ENCODE results near the gene PCDHB16.
"Not testable (repeated sequence)": the region's sequence is repeated elsewhere in the genome, so short reads cannot be mapped to it uniquely, and the experiment has no call there.

PCDHB16 gene

DNA sequence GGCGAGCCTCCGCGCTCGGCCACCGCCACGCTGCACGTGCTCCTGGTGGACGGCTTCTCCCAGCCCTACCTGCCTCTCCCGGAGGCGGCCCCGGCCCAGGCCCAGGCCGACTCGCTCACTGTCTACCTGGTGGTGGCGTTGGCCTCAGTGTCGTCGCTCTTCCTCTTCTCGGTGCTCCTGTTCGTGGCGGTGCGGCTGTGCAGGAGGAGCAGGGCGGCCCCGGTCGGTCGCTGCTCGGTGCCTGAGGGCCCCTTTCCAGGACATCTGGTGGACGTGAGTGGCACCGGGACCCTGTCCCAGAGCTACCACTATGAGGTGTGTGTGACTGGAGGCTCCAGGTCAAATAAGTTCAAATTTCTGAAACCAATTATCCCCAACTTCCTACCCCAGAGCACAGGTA, 28.7 kb downstream of the PCDHB16 start:
- not testable (repeated sequence) for H3K27ac ChIP-seq (replicated peaks; ENCODE audit: low read length); H3K36me3 ChIP-seq (replicated peaks in 1 of 2; ENCODE audit: control insufficient read depth in 2 of 2, insufficient read depth in 2 of 2, low read length in 2 of 2); H2BK12ac ChIP-seq (ENCODE audit: low read length); H4K8ac ChIP-seq (ENCODE audit: low read depth, low read length); H3K79me1 ChIP-seq (ENCODE audit: low read depth, low read length); H3K4me1 ChIP-seq (ENCODE audit: control insufficient read depth in 2 of 2, insufficient read depth in 1 of 2, low read depth in 1 of 2, low read length in 2 of 2); H2BK5ac ChIP-seq (ENCODE audit: low read length); H4K91ac ChIP-seq (ENCODE audit: low read depth, low read length, poor library complexity); H2BK15ac ChIP-seq (ENCODE audit: low read length); H3K4me3 ChIP-seq (ENCODE audit: low read length in 2 of 2); H3K4me2 ChIP-seq (ENCODE audit: insufficient read depth, low read length, poor library complexity, severe bottlenecking); H2AFZ ChIP-seq (ENCODE audit: low read length); H3K27me3 ChIP-seq (ENCODE audit: control insufficient read depth in 3 of 3, insufficient read depth in 3 of 3, low read depth in 1 of 3, low read length in 3 of 3); H3K18ac ChIP-seq (ENCODE audit: low read length); H3K4ac ChIP-seq (ENCODE audit: low read length); DNase-seq (ENCODE audit: low spot score); H2BK120ac ChIP-seq (ENCODE audit: low read depth, low read length); H3K23ac ChIP-seq (ENCODE audit: low read depth, low read length, poor library complexity); H2AK5ac ChIP-seq (ENCODE audit: low read depth, low read length); H3K9ac ChIP-seq (ENCODE audit: low read depth, low read length, poor library complexity)
- no CpG with 5 or more reads among the region's 27 CpGs for WGBS, 2 donors (ENCODE audit: extremely low coverage in 2 of 2, insufficient read length in 2 of 2, insufficient replicate concordance in 1 of 2)
- H3K14ac ChIP-seq (ENCODE audit: low read length): peak overlapping the region; percentile 8
- peaks cover 0 to 22% of the 10 kb centered on the region in 2 donors for H3K9me3 ChIP-seq (replicated peaks in 1 of 2; ENCODE audit: control insufficient read depth in 2 of 2, insufficient read depth in 1 of 2, low read depth in 1 of 2, low read length in 2 of 2)

DNA sequence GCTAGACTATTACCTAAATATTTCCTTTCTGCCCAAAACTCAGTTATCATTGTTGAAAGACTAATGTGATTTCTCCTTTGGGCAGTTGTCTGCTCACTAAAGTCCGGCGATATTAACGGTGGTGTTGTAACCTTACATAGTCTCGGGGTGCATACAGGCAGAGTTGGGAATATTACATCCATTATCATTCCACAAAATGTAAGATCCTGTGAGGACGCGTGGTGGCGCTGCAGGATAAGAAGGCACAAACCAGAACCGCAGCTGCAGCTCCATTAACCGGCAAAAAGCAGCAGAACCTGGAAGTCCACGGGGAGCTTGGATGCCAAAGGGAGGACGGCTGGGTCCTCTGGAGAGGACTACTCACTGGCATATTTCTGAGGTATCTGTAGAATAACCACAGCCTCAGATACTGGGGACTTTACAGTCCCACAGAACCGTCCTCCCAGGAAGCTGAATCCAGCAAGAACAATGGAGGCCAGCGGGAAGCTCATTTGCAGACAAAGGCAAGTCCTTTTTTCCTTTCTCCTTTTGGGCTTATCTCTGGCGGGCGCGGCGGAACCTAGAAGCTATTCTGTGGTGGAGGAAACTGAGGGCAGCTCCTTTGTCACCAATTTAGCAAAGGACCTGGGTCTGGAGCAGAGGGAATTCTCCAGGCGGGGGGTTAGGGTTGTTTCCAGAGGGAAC, 31.6 kb downstream of the PCDHB16 start, which contains the start of gene PCDHB13:
Gene PCDHB13 (plus strand): TSS at position 264 of the 684 bp plus-strand sequence. CDS start 205 bp downstream, at position 469.
- H2BK5ac ChIP-seq (ENCODE audit: low read length); H2BK15ac ChIP-seq (ENCODE audit: low read length); H2BK120ac ChIP-seq (ENCODE audit: low read depth, low read length); H2BK12ac ChIP-seq (ENCODE audit: low read length); H3K23ac ChIP-seq (ENCODE audit: low read depth, low read length, poor library complexity); H3K4me3 ChIP-seq (ENCODE audit: low read length in 2 of 2); H3K79me1 ChIP-seq (ENCODE audit: low read depth, low read length); H4K8ac ChIP-seq (ENCODE audit: low read depth, low read length); H3K36me3 ChIP-seq (replicated peaks in 1 of 2; ENCODE audit: control insufficient read depth in 2 of 2, insufficient read depth in 2 of 2, low read length in 2 of 2); H3K4ac ChIP-seq (ENCODE audit: low read length); H3K27me3 ChIP-seq (ENCODE audit: control insufficient read depth in 3 of 3, insufficient read depth in 3 of 3, low read depth in 1 of 3, low read length in 3 of 3); H3K4me1 ChIP-seq (ENCODE audit: control insufficient read depth in 2 of 2, insufficient read depth in 1 of 2, low read depth in 1 of 2, low read length in 2 of 2); H3K9ac ChIP-seq (ENCODE audit: low read depth, low read length, poor library complexity); H3K27ac ChIP-seq (replicated peaks; ENCODE audit: low read length); H3K14ac ChIP-seq (ENCODE audit: low read length); DNase-seq (ENCODE audit: low spot score); H2AK5ac ChIP-seq (ENCODE audit: low read depth, low read length); H3K4me2 ChIP-seq (ENCODE audit: insufficient read depth, low read length, poor library complexity, severe bottlenecking); H3K18ac ChIP-seq (ENCODE audit: low read length); H4K91ac ChIP-seq (ENCODE audit: low read depth, low read length, poor library complexity); H2AFZ ChIP-seq (ENCODE audit: low read length): not testable (repeated sequence)
- no CpG with 5 or more reads among the region's 18 CpGs for WGBS, 2 donors (ENCODE audit: extremely low coverage in 2 of 2, insufficient read length in 2 of 2, insufficient replicate concordance in 1 of 2)
- H3K9me3 ChIP-seq (replicated peaks in 1 of 2; ENCODE audit: control insufficient read depth in 2 of 2, insufficient read depth in 1 of 2, low read depth in 1 of 2, low read length in 2 of 2): peaks cover 2 to 15% of the 10 kb centered on the region in 2 donors

DNA sequence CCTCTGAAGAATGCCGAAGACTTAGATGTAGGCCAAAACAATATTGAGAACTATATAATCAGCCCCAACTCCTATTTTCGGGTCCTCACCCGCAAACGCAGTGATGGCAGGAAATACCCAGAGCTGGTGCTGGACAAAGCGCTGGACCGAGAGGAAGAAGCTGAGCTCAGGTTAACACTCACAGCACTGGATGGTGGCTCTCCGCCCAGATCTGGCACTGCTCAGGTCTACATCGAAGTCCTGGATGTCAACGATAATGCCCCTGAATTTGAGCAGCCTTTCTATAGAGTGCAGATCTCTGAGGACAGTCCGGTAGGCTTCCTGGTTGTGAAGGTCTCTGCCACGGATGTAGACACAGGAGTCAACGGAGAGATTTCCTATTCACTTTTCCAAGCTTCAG, 32.4 kb downstream of the PCDHB16 start:
- not testable (repeated sequence) for H3K4me3 ChIP-seq (ENCODE audit: low read length in 2 of 2); H2BK12ac ChIP-seq (ENCODE audit: low read length); H3K14ac ChIP-seq (ENCODE audit: low read length); H2BK120ac ChIP-seq (ENCODE audit: low read depth, low read length); H3K79me1 ChIP-seq (ENCODE audit: low read depth, low read length); H3K9ac ChIP-seq (ENCODE audit: low read depth, low read length, poor library complexity); H3K23ac ChIP-seq (ENCODE audit: low read depth, low read length, poor library complexity); H3K4me2 ChIP-seq (ENCODE audit: insufficient read depth, low read length, poor library complexity, severe bottlenecking); H2AFZ ChIP-seq (ENCODE audit: low read length); H3K36me3 ChIP-seq (replicated peaks in 1 of 2; ENCODE audit: control insufficient read depth in 2 of 2, insufficient read depth in 2 of 2, low read length in 2 of 2); H2BK5ac ChIP-seq (ENCODE audit: low read length); H3K4me1 ChIP-seq (ENCODE audit: control insufficient read depth in 2 of 2, insufficient read depth in 1 of 2, low read depth in 1 of 2, low read length in 2 of 2); H3K18ac ChIP-seq (ENCODE audit: low read length); H3K27me3 ChIP-seq (ENCODE audit: control insufficient read depth in 3 of 3, insufficient read depth in 3 of 3, low read depth in 1 of 3, low read length in 3 of 3); H3K4ac ChIP-seq (ENCODE audit: low read length); H4K91ac ChIP-seq (ENCODE audit: low read depth, low read length, poor library complexity); DNase-seq (ENCODE audit: low spot score); H4K8ac ChIP-seq (ENCODE audit: low read depth, low read length); H2BK15ac ChIP-seq (ENCODE audit: low read length); H2AK5ac ChIP-seq (ENCODE audit: low read depth, low read length); H3K27ac ChIP-seq (replicated peaks; ENCODE audit: low read length)
- H3K9me3 ChIP-seq (replicated peaks in 1 of 2; ENCODE audit: control insufficient read depth in 2 of 2, insufficient read depth in 1 of 2, low read depth in 1 of 2, low read length in 2 of 2): peaks cover 2 to 20% of the 10 kb centered on the region in 2 donors
- WGBS, 2 donors (ENCODE audit: extremely low coverage in 2 of 2, insufficient read length in 2 of 2, insufficient replicate concordance in 1 of 2): no CpG with 5 or more reads among the region's 12 CpGs

- not testable (repeated sequence) for H3K14ac ChIP-seq (ENCODE audit: low read length); H3K36me3 ChIP-seq (replicated peaks in 1 of 2; ENCODE audit: control insufficient read depth in 2 of 2, insufficient read depth in 2 of 2, low read length in 2 of 2)
- no CpG with 5 or more reads among the region's 40 CpGs for WGBS, 2 donors (ENCODE audit: extremely low coverage in 2 of 2, insufficient read length in 2 of 2, insufficient replicate concordance in 1 of 2)
Observed at GRCh38 chr5:141215504-141215903, 33.3 kb downstream of the PCDHB16 start.

More at GRCh38 chr5:141215504-141215903, 33.3 kb downstream of the PCDHB16 start:
- H3K4me3 ChIP-seq (ENCODE audit: low read length in 2 of 2); DNase-seq (ENCODE audit: low spot score); H2BK120ac ChIP-seq (ENCODE audit: low read depth, low read length); H3K18ac ChIP-seq (ENCODE audit: low read length); H3K4me2 ChIP-seq (ENCODE audit: insufficient read depth, low read length, poor library complexity, severe bottlenecking); H3K4me1 ChIP-seq (ENCODE audit: control insufficient read depth in 2 of 2, insufficient read depth in 1 of 2, low read depth in 1 of 2, low read length in 2 of 2); H3K27ac ChIP-seq (replicated peaks; ENCODE audit: low read length); H2AFZ ChIP-seq (ENCODE audit: low read length); H3K9ac ChIP-seq (ENCODE audit: low read depth, low read length, poor library complexity); H2AK5ac ChIP-seq (ENCODE audit: low read depth, low read length); H2BK12ac ChIP-seq (ENCODE audit: low read length); H3K23ac ChIP-seq (ENCODE audit: low read depth, low read length, poor library complexity); H3K79me1 ChIP-seq (ENCODE audit: low read depth, low read length); H3K27me3 ChIP-seq (ENCODE audit: control insufficient read depth in 3 of 3, insufficient read depth in 3 of 3, low read depth in 1 of 3, low read length in 3 of 3); H3K4ac ChIP-seq (ENCODE audit: low read length); H4K91ac ChIP-seq (ENCODE audit: low read depth, low read length, poor library complexity); H2BK15ac ChIP-seq (ENCODE audit: low read length); H2BK5ac ChIP-seq (ENCODE audit: low read length); H4K8ac ChIP-seq (ENCODE audit: low read depth, low read length): not testable (repeated sequence)
- peaks cover 2 to 21% of the 10 kb centered on the region in 2 donors for H3K9me3 ChIP-seq (replicated peaks in 1 of 2; ENCODE audit: control insufficient read depth in 2 of 2, insufficient read depth in 1 of 2, low read depth in 1 of 2, low read length in 2 of 2)

Data from neuronal stem cell (in vitro differentiated cells).